HG03575 (cell line): Measurements from ENCODE around the gene CC2D1A.
"Not testable (repeated sequence)": the region's sequence is repeated elsewhere in the genome, so short reads cannot be mapped to it uniquely, and the experiment has no call there.

Experiments used
- ATAC-seq: cut with Tn5 transposase; IDR thresholded peaks from one replicate; pipeline ENCODE4 v1.9.1; 2021; ENCODE audit not compliant: unreplicated experiment, insufficient number of reproducible peaks, low FRiP score; ENCODE audit errors: extremely low read depth

Gene CC2D1A

GRCh38 chr19:13957051-13957450, 51.0 kb downstream of the CC2D1A start:
- no peak for ATAC-seq

GRCh38 chr19:13958043-13958442, 52.0 kb downstream of the CC2D1A start:
- no peak for ATAC-seq

GRCh38 chr19:13959141-13959961, 53.4 kb downstream of the CC2D1A start:
- ATAC-seq: no peak

GRCh38 chr19:13959962-13960862, 54.2 kb downstream of the CC2D1A start:
- no peak for ATAC-seq

- no peak for ATAC-seq
Measured at GRCh38 chr19:13960863-13961784, 55.1 kb downstream of the CC2D1A start.

GRCh38 chr19:13961826-13962698, 56.1 kb downstream of the CC2D1A start:
- no peak for ATAC-seq

GRCh38 chr19:13962699-13963602, 57.0 kb downstream of the CC2D1A start:
- ATAC-seq: no peak

GRCh38 chr19:13963603-13964105, 57.7 kb downstream of the CC2D1A start:
- no peak for ATAC-seq

GRCh38 chr19:13964776-13965175, 58.8 kb downstream of the CC2D1A start:
- ATAC-seq: no peak

- no peak for ATAC-seq
Measured at GRCh38 chr19:13965377-13965896, 59.4 kb downstream of the CC2D1A start.

GRCh38 chr19:13965926-13966683, 60.1 kb downstream of the CC2D1A start:
- no peak for ATAC-seq

GRCh38 chr19:13966684-13967128, 60.7 kb downstream of the CC2D1A start:
- no peak for ATAC-seq

- ATAC-seq: not testable (repeated sequence)
Measured at GRCh38 chr19:13967206-13967605, 61.2 kb downstream of the CC2D1A start.

GRCh38 chr19:13968383-13968935, 62.5 kb downstream of the CC2D1A start:
- ATAC-seq: no peak

GRCh38 chr19:13968999-13969398, 63.0 kb downstream of the CC2D1A start:
- no peak for ATAC-seq

- ATAC-seq: no peak
Measured at GRCh38 chr19:13969897-13970296, 63.9 kb downstream of the CC2D1A start.
